DND-41 (cell line): ENCODE measurements around the gene VPS37C.

Source experiments
- ATAC-seq: fragments of 200-7000 bp; cut with Tn5 transposase; 3 replicates; pipeline ENCODE4 v1.9.1; 2021; ENCODE audit warnings: low read depth; ENCODE audit not compliant: insufficient read depth
- DNase-seq: peaks from one replicate; pipeline ENCODE4 v3.0.0-alpha.2; 2020
- H2AFZ ChIP-seq: 2 replicates; pipeline ENCODE4 v1.6.0; 2012; ENCODE audit warnings: low read depth, low read length
- H3K27ac ChIP-seq: 2 replicates; pipeline ENCODE4 v1.5.1; 2012; ENCODE audit warnings: low read length, inconsistent platforms
- H3K27me3 ChIP-seq: fragments of 200-600 bp; sonication (generic); 2 replicates; pipeline ENCODE4 v1.6.0; 2012; ENCODE audit warnings: low read length, mild to moderate bottlenecking, inconsistent platforms; ENCODE audit not compliant: insufficient read depth, poor library complexity
- H3K36me3 ChIP-seq: 2 replicates; pipeline ENCODE4 v1.5.1; 2012; ENCODE audit warnings: low read length, inconsistent platforms; ENCODE audit not compliant: insufficient read depth
- H3K4me1 ChIP-seq: 2 replicates; pipeline ENCODE4 v1.5.1; 2012; ENCODE audit warnings: mild to moderate bottlenecking, low read length; ENCODE audit not compliant: insufficient read depth
- H3K4me2 ChIP-seq: 2 replicates; pipeline ENCODE4 v1.6.0; 2012; ENCODE audit warnings: mild to moderate bottlenecking, moderate library complexity, low read length, inconsistent platforms; ENCODE audit not compliant: insufficient read depth
- H3K4me3 ChIP-seq, 2 experiments: fragments of 200-600 bp in 1 of 2; shearing (Covaris generic) in 1 of 2; 2 replicates each; pipeline ENCODE4 v1.5.1; 2012 to 2016; ENCODE audit warnings: inconsistent platforms in 2 of 2, low read length in 2 of 2, mild to moderate bottlenecking in 2 of 2, low read depth in 1 of 2, moderate library complexity in 1 of 2
- H3K79me2 ChIP-seq: 2 replicates; pipeline ENCODE4 v1.6.0; 2012; ENCODE audit warnings: low read length, inconsistent platforms; ENCODE audit not compliant: insufficient read depth
- H3K9ac ChIP-seq: 2 replicates; pipeline ENCODE4 v1.6.0; 2012; ENCODE audit warnings: low read depth, mild to moderate bottlenecking, inconsistent platforms, low read length, moderate library complexity
- H3K9me3 ChIP-seq: 2 replicates; pipeline ENCODE4 v1.5.1; 2012; ENCODE audit warnings: low read length, moderate library complexity, mild to moderate bottlenecking, inconsistent platforms; ENCODE audit not compliant: insufficient read depth, severe bottlenecking
- H4K20me1 ChIP-seq: 2 replicates; pipeline ENCODE4 v1.6.0; 2012; ENCODE audit warnings: low read length; ENCODE audit not compliant: insufficient read depth
- CTCF ChIP-seq: IDR thresholded peaks from 2 replicates; pipeline ENCODE4 v1.5.1; 2012; ENCODE audit warnings: borderline replicate concordance, low read length, moderate library complexity, mild to moderate bottlenecking; ENCODE audit not compliant: poor library complexity, severe bottlenecking; ENCODE audit errors: extremely low read depth
- EZH2 ChIP-seq: IDR thresholded peaks from 3 replicates; pipeline ENCODE4 v1.6.1; 2012; ENCODE audit warnings: borderline replicate concordance, low read depth, mild to moderate bottlenecking, moderate library complexity, low read length, inconsistent platforms; ENCODE audit not compliant: severe bottlenecking

Gene VPS37C

GRCh38 chr11:61092908-61093763, 68.1 kb downstream of the VPS37C start:
- no peaks in the 10 kb centered on the region for H3K79me2 ChIP-seq
- TF ChIP-seq EZH2, result no peak
- no peak for TF ChIP-seq CTCF
- H3K9me3 ChIP-seq, result no peaks in the 10 kb centered on the region
- H3K36me3 ChIP-seq, result no peaks in the 10 kb centered on the region
- no peak overlapping the region for H3K4me2 ChIP-seq
- no peaks in the 10 kb centered on the region for H4K20me1 ChIP-seq
- H3K27me3 ChIP-seq, result no peaks in the 10 kb centered on the region
- H3K4me3 ChIP-seq, result no peak overlapping the region
- H3K9ac ChIP-seq, result no peak overlapping the region
- no peak for ATAC-seq
- no peak overlapping the region for H2AFZ ChIP-seq
- no peak for DNase-seq
- H3K4me1 ChIP-seq, result no peaks in the 10 kb centered on the region
- H3K27ac ChIP-seq, result no peak overlapping the region

GRCh38 chr11:61092280-61092766, 68.9 kb downstream of the VPS37C start:
- Histone ChIP-seq H4K20me1 (no peaks in the 10 kb centered on the region), H3K9me3 (no peaks in the 10 kb centered on the region), H2AFZ (no peak overlapping the region), H3K79me2 (no peaks in the 10 kb centered on the region), H3K4me2 (no peak overlapping the region), H3K27ac (no peak overlapping the region), H3K4me3 (no peak overlapping the region), H3K4me1 (no peaks in the 10 kb centered on the region), H3K36me3 (no peaks in the 10 kb centered on the region), H3K27me3 (no peaks in the 10 kb centered on the region), H3K9ac (no peak overlapping the region)
- DNase-seq (no peak), ATAC-seq (no peak)
- TF ChIP-seq EZH2 (no peak), CTCF (no peak)

GRCh38 chr11:61091373-61092279, 69.6 kb downstream of the VPS37C start:
- Histone ChIP-seq H3K4me3 (no peak overlapping the region), H3K27me3 (no peaks in the 10 kb centered on the region), H3K9me3 (no peaks in the 10 kb centered on the region), H2AFZ (no peak overlapping the region), H3K79me2 (no peaks in the 10 kb centered on the region), H3K9ac (no peak overlapping the region), H3K4me2 (no peak overlapping the region), H3K27ac (no peak overlapping the region), H4K20me1 (no peaks in the 10 kb centered on the region), H3K4me1 (no peaks in the 10 kb centered on the region), H3K36me3 (no peaks in the 10 kb centered on the region)
- DNase-seq (no peak), ATAC-seq (no peak)
- no peak for TF ChIP-seq CTCF
- TF ChIP-seq EZH2, result no peak
